RWPE1 (cell line): ENCODE data around the gene NPR3.

Experiments
- CTCF ChIA-PET: fragments of 350-600 bp; sonication (Branson Sonifier 250); formaldehyde crosslinking; extraction: SDS; loops from one replicate; lab custom pipeline; 2021; lab: Yijun Ruan, JAX
- POLR2A ChIA-PET: fragments of 400-600 bp; formaldehyde crosslinking; extraction: SDS; loops from one replicate; lab custom pipeline; 2020; ENCODE audit warnings: antibody characterized with exemption; ENCODE audit not compliant: low non-redundant PET; lab: Yijun Ruan, JAX
- DNase-seq: peaks from one replicate; pipeline ENCODE4 v3.0.0; 2012; ENCODE audit warnings: low spot score
- H3K27ac ChIP-seq: fragments of 450-650 bp; 2 replicates; pipeline ENCODE4 v1.5.1; 2017
- CTCF ChIP-seq: fragments of 450-650 bp; conservative IDR thresholded peaks from 2 replicates; pipeline ENCODE4 v1.5.1; 2017; ENCODE audit warnings: low read depth, mild to moderate bottlenecking

The NPR3 gene

GRCh38 chr5:32726086-32726557, 15.0 kb downstream of the NPR3 start:
- no peak for TF ChIP-seq CTCF
- POLR2A ChIA-PET, result no interaction called here
- DNase-seq, result no peak
- no peak overlapping the region for H3K27ac ChIP-seq
- CTCF ChIA-PET, result no interaction called here

DNA sequence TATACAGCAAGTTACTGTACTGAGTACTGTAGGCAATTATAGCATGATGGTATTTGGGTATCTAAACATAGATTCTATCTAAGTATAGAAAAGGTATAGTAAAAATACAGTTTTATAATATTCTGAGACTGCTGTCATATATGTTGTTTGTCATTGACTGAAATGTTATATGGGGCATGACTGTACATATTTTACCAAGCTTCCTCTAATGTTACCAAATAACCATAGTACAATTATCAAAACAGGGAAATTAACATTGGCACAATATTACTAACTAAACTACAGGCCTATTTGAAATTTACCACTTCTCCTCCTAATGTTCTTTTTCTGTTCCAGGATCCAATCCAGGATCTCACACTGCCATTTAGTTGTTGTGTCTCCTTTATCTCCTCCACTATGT, 18.5 kb downstream of the NPR3 start:
- no peak for DNase-seq
- CTCF ChIA-PET, result no interaction called here
- TF ChIP-seq CTCF, result no peak
- H3K27ac ChIP-seq, result no peak overlapping the region
- POLR2A ChIA-PET, result no interaction called here

GRCh38 chr5:32733590-32734340, 22.6 kb downstream of the NPR3 start:
- ChIA-PET POLR2A (no interaction called here), CTCF (interaction anchor here (0.5 to 0.7 kb wide), 2 partner anchors 447 to 1691 kb away, joined by 3 read pairs; no protein-coding TSS in a partner anchor)
- no peak for DNase-seq
- TF ChIP-seq CTCF, result no peak
- H3K27ac ChIP-seq, result no peak overlapping the region

GRCh38 chr5:32734827-32735378, 23.8 kb downstream of the NPR3 start:
- CTCF ChIA-PET, result interaction anchor here (0.7 kb wide), 1 partner anchor 22 kb away, joined by 6 read pairs; no protein-coding TSS in a partner anchor
- DNase-seq, result no peak
- no peak for TF ChIP-seq CTCF
- H3K27ac ChIP-seq, result no peak overlapping the region
- POLR2A ChIA-PET, result no interaction called here

DNA sequence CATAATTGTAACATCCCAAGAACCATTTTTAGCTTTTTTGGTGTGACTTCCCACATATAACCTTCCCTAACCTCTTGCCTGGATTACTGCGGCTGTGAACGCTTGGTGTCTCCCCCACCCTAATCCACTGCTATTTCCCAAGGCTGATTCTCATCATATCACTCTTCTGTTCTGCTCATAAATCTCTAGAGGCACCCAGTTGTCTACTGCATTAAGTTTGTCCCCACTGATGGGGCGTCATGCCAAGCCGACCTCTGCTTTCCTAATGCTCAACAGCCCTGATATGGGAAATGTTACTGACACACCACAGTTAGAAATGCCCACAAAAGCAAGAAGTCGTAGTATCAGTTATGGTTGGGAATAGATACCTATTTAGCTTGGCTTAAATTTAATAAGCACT, 24.4 kb downstream of the NPR3 start:
- DNase-seq, result no peak
- H3K27ac ChIP-seq, result no peak overlapping the region
- CTCF ChIA-PET, result interaction anchor here (0.7 kb wide), 1 partner anchor 23 kb away, joined by 6 read pairs; no protein-coding TSS in a partner anchor
- POLR2A ChIA-PET, result no interaction called here
- TF ChIP-seq CTCF, result no peak

DNA sequence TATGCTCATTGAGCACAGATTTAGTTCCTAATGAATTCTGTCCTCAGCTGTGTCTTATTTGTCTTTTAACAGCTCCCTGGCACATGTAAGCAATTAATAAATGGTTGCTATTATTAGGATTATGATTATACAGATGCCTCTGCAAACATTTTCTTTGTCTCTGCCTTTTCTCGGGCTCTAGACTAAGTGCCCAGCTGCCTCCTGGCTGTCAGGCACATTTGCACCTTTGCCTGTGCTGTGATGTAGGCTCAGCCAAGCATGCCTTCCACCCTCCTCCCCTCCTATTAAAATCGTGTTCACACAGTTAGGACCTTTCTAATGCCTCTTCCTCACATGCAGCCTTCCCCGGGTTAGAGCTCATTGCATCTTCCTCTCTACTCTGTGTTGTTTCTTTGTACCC, 25.7 kb downstream of the NPR3 start:
- DNase-seq, result no peak
- CTCF ChIA-PET, result interaction anchor here (0.7 kb wide), 1 partner anchor 1054 kb away, joined by 3 read pairs; no protein-coding TSS in a partner anchor
- no peak overlapping the region for H3K27ac ChIP-seq
- POLR2A ChIA-PET, result no interaction called here
- TF ChIP-seq CTCF, result no peak
